KMS-11 (cell line): ENCODE measurements around the gene VAV3.
"Not testable (repeated sequence)": the region's sequence is repeated elsewhere in the genome, so short reads cannot be mapped to it uniquely, and the experiment has no call there.

Experiments used
- H2AFZ ChIP-seq: fragments of 200-600 bp; sonication (generic); 2 replicates; pipeline ENCODE4 v1.6.1; 2016; ENCODE audit warnings: antibody characterized with exemption, mixed run types, low read depth
- H3K27ac ChIP-seq: fragments of 200-600 bp; sonication (generic); 2 replicates; pipeline ENCODE4 v1.6.1; 2016; ENCODE audit warnings: mild to moderate bottlenecking, mixed run types
- H3K27me3 ChIP-seq: fragments of 200-600 bp; sonication (generic); 2 replicates; pipeline ENCODE4 v1.6.1; 2017; ENCODE audit warnings: mild to moderate bottlenecking, low read depth, mixed run types, moderate library complexity; ENCODE audit not compliant: insufficient read depth
- H3K36me3 ChIP-seq: fragments of 200-600 bp; sonication (generic); 2 replicates; pipeline ENCODE4 v1.6.1; 2017; ENCODE audit warnings: mild to moderate bottlenecking, mixed run types; ENCODE audit not compliant: insufficient read depth
- H3K4me1 ChIP-seq: fragments of 200-600 bp; sonication (generic); 2 replicates; pipeline ENCODE4 v1.6.1; 2016; ENCODE audit warnings: mild to moderate bottlenecking, low read depth, mixed run types; ENCODE audit not compliant: poor library complexity, severe bottlenecking
- H3K4me2 ChIP-seq: fragments of 200-600 bp; sonication (generic); 2 replicates; pipeline ENCODE4 v1.7.0; 2016; ENCODE audit warnings: mild to moderate bottlenecking, mixed run types
- H3K4me3 ChIP-seq: fragments of 200-600 bp; sonication (generic); IDR thresholded peaks from 2 replicates; pipeline ENCODE4 v1.6.1; 2017; ENCODE audit warnings: low read depth, low read length, mixed read lengths; ENCODE audit not compliant: insufficient read depth
- H3K79me2 ChIP-seq: fragments of 200-600 bp; sonication (generic); 2 replicates; pipeline ENCODE4 v1.6.1; 2016; ENCODE audit warnings: low read depth, mixed run types; ENCODE audit not compliant: insufficient read depth
- H3K9ac ChIP-seq: fragments of 200-600 bp; sonication (generic); 2 replicates; pipeline ENCODE4 v1.6.1; 2016; ENCODE audit warnings: mild to moderate bottlenecking, mixed run types
- H4K20me1 ChIP-seq: fragments of 200-600 bp; sonication (generic); 2 replicates; pipeline ENCODE4 v1.6.1; 2016; ENCODE audit warnings: mild to moderate bottlenecking, mixed run types; ENCODE audit not compliant: insufficient read depth
- CTCF ChIP-seq: fragments of 200-600 bp; sonication (generic); conservative IDR thresholded peaks from 2 replicates; pipeline ENCODE4 v1.6.1; 2017; ENCODE audit warnings: low read depth, mild to moderate bottlenecking, antibody characterized with exemption, low read length, moderate library complexity, mixed read lengths

VAV3 gene

GRCh38 chr1:107894605-107895004, 70.4 kb downstream of the VAV3 start:
- H4K20me1 ChIP-seq, result no peaks in the 10 kb centered on the region

GRCh38 chr1:107893350-107893749, 71.6 kb downstream of the VAV3 start:
- not testable (repeated sequence) for H3K27me3 ChIP-seq, H4K20me1 ChIP-seq, H3K27ac ChIP-seq, H3K36me3 ChIP-seq, H3K79me2 ChIP-seq, H3K4me1 ChIP-seq, H3K9ac ChIP-seq, H3K4me2 ChIP-seq, H2AFZ ChIP-seq, H3K4me3 ChIP-seq

More at GRCh38 chr1:107894605-107895004, 70.4 kb downstream of the VAV3 start:
- Histone ChIP-seq H2AFZ (no peak overlapping the region), H3K79me2 (no peaks in the 10 kb centered on the region), H3K4me3 (no peak overlapping the region), H3K27me3 (no peaks in the 10 kb centered on the region), H3K36me3 (no peaks in the 10 kb centered on the region), H3K4me1 (no peaks in the 10 kb centered on the region), H3K9ac (no peak overlapping the region), H3K27ac (no peak overlapping the region), H3K4me2 (no peak overlapping the region)
- no peak for TF ChIP-seq CTCF

GRCh38 chr1:107889524-107889923, 75.5 kb downstream of the VAV3 start:
- Histone ChIP-seq H3K36me3 (no peaks in the 10 kb centered on the region), H3K9ac (no peak overlapping the region), H3K27me3 (no peaks in the 10 kb centered on the region), H4K20me1 (no peaks in the 10 kb centered on the region), H3K79me2 (no peaks in the 10 kb centered on the region), H3K4me1 (no peaks in the 10 kb centered on the region), H3K4me3 (no peak overlapping the region), H3K4me2 (no peak overlapping the region), H3K27ac (no peak overlapping the region), H2AFZ (no peak overlapping the region)
- no peak for TF ChIP-seq CTCF

- H3K4me1 ChIP-seq, result no peaks in the 10 kb centered on the region
- no peaks in the 10 kb centered on the region for H3K27me3 ChIP-seq
- no peaks in the 10 kb centered on the region for H3K79me2 ChIP-seq
- H4K20me1 ChIP-seq, result no peaks in the 10 kb centered on the region
- H3K9ac ChIP-seq, result no peak overlapping the region
- no peak overlapping the region for H3K27ac ChIP-seq
- H3K4me3 ChIP-seq, result no peak overlapping the region
- no peak for TF ChIP-seq CTCF
- no peaks in the 10 kb centered on the region for H3K36me3 ChIP-seq
- no peak overlapping the region for H3K4me2 ChIP-seq
- no peak overlapping the region for H2AFZ ChIP-seq
These were observed 81.4 kb downstream of the VAV3 start for GRCh38 chr1:107883562-107883961.

- Histone ChIP-seq H3K9ac (no peak overlapping the region), H3K4me3 (no peak overlapping the region), H3K27ac (no peak overlapping the region), H3K4me2 (no peak overlapping the region), H3K4me1 (no peaks in the 10 kb centered on the region), H3K36me3 (no peaks in the 10 kb centered on the region), H4K20me1 (no peaks in the 10 kb centered on the region), H3K79me2 (no peaks in the 10 kb centered on the region), H2AFZ (no peak overlapping the region), H3K27me3 (no peaks in the 10 kb centered on the region)
- TF ChIP-seq CTCF, result no peak
These were observed 85.1 kb downstream of the VAV3 start for GRCh38 chr1:107879927-107880326.
